K562 (cell line): ENCODE results near the gene SLC22A3. TPM values are rescaled to one million over a fixed set of nuclear protein-coding genes. Genes with fewer than 3 reads are reported as not detected.

Experiments used
- ATAC-seq: fragments of 200-7000 bp; cut with Tn5 transposase; 3 replicates; pipeline ENCODE4 v1.9.1; 2020; ENCODE audit warnings: moderate library complexity
- BruUV-seq: library from RNA; stranded (reverse); fragments of 400-500 nt; replicated peaks from 2 replicates; lab custom pipeline; 2021; lab: Mats Ljungman, UMichigan
- CTCF ChIA-PET: fragments of 300-600 bp; formaldehyde crosslinking; extraction: SDS; loops from one replicate; lab custom pipeline; 2021; ENCODE audit warnings: low intra/inter-chr PET ratio; lab: Yijun Ruan, JAX
- POLR2A ChIA-PET: fragments of 300-600, 350-650 bp; sonication (Branson Sonifier 250); formaldehyde crosslinking; extraction: SDS; loops from one replicate; lab custom pipeline; 2021; ENCODE audit warnings: antibody characterized with exemption, inconsistent platforms; lab: Yijun Ruan, JAX
- DNase-seq, 4 experiments: peaks; one replicate each; pipeline versions ENCODE4 v3.0.0 to v3.0.0-alpha.2; 2011 to 2018; ENCODE audit warnings: low spot score in 3 of 4, mixed read lengths in 3 of 4; ENCODE audit errors: extremely low read depth in 1 of 4
- FAIRE-seq: peaks from 2 replicates; lab custom pipeline; 2011; peaks lifted over from hg19 to GRCh38; lab: Jason Lieb, UNC
- H2AFZ ChIP-seq: 2 replicates; pipeline ENCODE4 v1.6.0; 2011; ENCODE audit warnings: low read depth, low read length, control low read depth, inconsistent platforms
- H3K27ac ChIP-seq: fragments of 200-600 bp; 3 replicates; pipeline ENCODE4 v1.8.0; 2011; ENCODE audit warnings: low read depth, mild to moderate bottlenecking, control low read depth, inconsistent platforms, low read length, moderate library complexity, mixed read lengths; ENCODE audit errors: extremely low read depth
- H3K27me3 ChIP-seq, 2 experiments: fragments of 300-600 bp in 1 of 2; 2 replicates in 1 of 2; 3 replicates in 1 of 2; pipeline versions ENCODE4 v1.6.0 to v1.8.0; 2011; ENCODE audit warnings: inconsistent platforms in 2 of 2, low read length in 2 of 2, mild to moderate bottlenecking in 1 of 2, mixed read lengths in 1 of 2, moderate library complexity in 1 of 2; ENCODE audit not compliant: control insufficient read depth in 2 of 2, insufficient read depth in 2 of 2
- H3K36me3 ChIP-seq: fragments of 300-600 bp; 3 replicates; pipeline ENCODE4 v1.8.0; 2011; ENCODE audit warnings: mild to moderate bottlenecking, low read length, inconsistent platforms; ENCODE audit not compliant: control insufficient read depth, insufficient read depth
- H3K4me1 ChIP-seq, 2 experiments: fragments of 200-600 bp in 1 of 2; replicated peaks in 1 of 2; 2 replicates in 1 of 2; 3 replicates in 1 of 2; pipeline versions ENCODE4 v1.5.1 to v1.8.0; 2011; ENCODE audit warnings: inconsistent platforms in 2 of 2, low read length in 2 of 2, mild to moderate bottlenecking in 1 of 2, mixed read lengths in 1 of 2, moderate library complexity in 1 of 2; ENCODE audit not compliant: control insufficient read depth in 2 of 2, insufficient read depth in 2 of 2
- H3K4me2 ChIP-seq: 2 replicates; pipeline ENCODE4 v1.6.1; 2011; ENCODE audit warnings: low read length, control low read depth, inconsistent platforms, mixed read lengths; ENCODE audit not compliant: insufficient read depth
- H3K4me3 ChIP-seq: fragments of 200-600 bp; sonication (generic), shearing (Covaris generic); 2 replicates; pipeline ENCODE4 v1.5.1; 2016; ENCODE audit warnings: control low read depth, inconsistent platforms
- H3K79me2 ChIP-seq: fragments of 200-600 bp; 3 replicates; pipeline ENCODE4 v1.8.0; 2011; ENCODE audit warnings: low read length, inconsistent platforms; ENCODE audit not compliant: control insufficient read depth, insufficient read depth
- H3K9ac ChIP-seq, 2 experiments: 2 replicates each; pipeline versions ENCODE4 v1.6.0 to v1.6.1; 2011; ENCODE audit warnings: low read depth in 2 of 2, low read length in 2 of 2, control low read depth in 1 of 2, inconsistent platforms in 1 of 2, mild to moderate bottlenecking in 1 of 2, mixed read lengths in 1 of 2; ENCODE audit not compliant: insufficient read depth in 1 of 2
- H3K9me1 ChIP-seq: one replicate; pipeline ENCODE4 v1.6.0; 2011; ENCODE audit warnings: inconsistent platforms, mild to moderate bottlenecking, low read length, moderate library complexity; ENCODE audit not compliant: control insufficient read depth, insufficient read depth
- H3K9me3 ChIP-seq: replicated peaks from 2 replicates; pipeline ENCODE4 v1.5.1; 2011; ENCODE audit warnings: low read depth, low read length, inconsistent platforms; ENCODE audit not compliant: control insufficient read depth, insufficient read depth
- H4K20me1 ChIP-seq: replicated peaks from 2 replicates; pipeline ENCODE4 v1.6.1; 2011; ENCODE audit warnings: low read length, inconsistent platforms, mixed read lengths; ENCODE audit not compliant: control insufficient read depth, insufficient read depth
- BCLAF1 ChIP-seq, 2 experiments: fragments of 450-650 bp in 1 of 2; IDR thresholded peaks; 2 replicates each; pipeline ENCODE4 v1.6.1; 2011 to 2017; ENCODE audit warnings: low read depth in 2 of 2, antibody characterized with exemption in 1 of 2, borderline replicate concordance in 1 of 2, low read length in 1 of 2, mild to moderate bottlenecking in 1 of 2, mixed read lengths in 1 of 2; ENCODE audit not compliant: control insufficient read depth in 1 of 2
- C11orf30 ChIP-seq: fragments of 450-650 bp; IDR thresholded peaks from 2 replicates; pipeline ENCODE4 v1.6.1; 2016; ENCODE audit warnings: low read depth, mild to moderate bottlenecking
- GATAD2A ChIP-seq: fragments of 450-650 bp; IDR thresholded peaks from 2 replicates; pipeline ENCODE4 v1.6.1; 2017
- GTF2A2 ChIP-seq: IDR thresholded peaks from 2 replicates; pipeline ENCODE4 v1.6.1; 2016; ENCODE audit warnings: mild to moderate bottlenecking, missing genetic modification characterization, missing compliant biosample characterization
- HDAC2 ChIP-seq: fragments of 450-650 bp; IDR thresholded peaks from 2 replicates; pipeline ENCODE4 v1.6.1; 2016; ENCODE audit warnings: mild to moderate bottlenecking
- RAD51 ChIP-seq: fragments of 450-650 bp; IDR thresholded peaks from 2 replicates; pipeline ENCODE4 v1.7.1; 2016; ENCODE audit warnings: low read depth, mild to moderate bottlenecking, borderline replicate concordance
- SMARCE1 ChIP-seq: fragments of 450-650 bp; IDR thresholded peaks from 2 replicates; pipeline ENCODE4 v1.7.1; 2016; ENCODE audit warnings: mild to moderate bottlenecking
- SNRNP70 ChIP-seq: fragments of 200-400 bp; formaldehyde crosslinking; optimal IDR thresholded peaks from 2 replicates; pipeline ENCODE3; 2017; ENCODE audit warnings: low read depth, low read length
- SPI1 ChIP-seq: IDR thresholded peaks from 2 replicates; pipeline ENCODE4 v1.6.1; 2011; ENCODE audit warnings: low read depth, low read length, control low read depth, borderline replicate concordance
- USF2 ChIP-seq: sonication (generic); formaldehyde crosslinking; IDR thresholded peaks from 2 replicates; pipeline ENCODE4 v1.5.0; 2020; ENCODE audit warnings: missing genetic modification reagents
- ZNF175 ChIP-seq: fragments of 200-800 bp; sonication (Bioruptor generic); IDR thresholded peaks from 2 replicates; pipeline ENCODE4 v1.6.1; 2016; ENCODE audit warnings: low read depth, mild to moderate bottlenecking, missing genetic modification characterization, missing compliant biosample characterization
- WGBS: fragments of 100-300 bp; shearing (Covaris generic); methylation state at CpG from one replicate; pipeline ENCODE4 v1.1.6; 2016; ENCODE audit warnings: low coverage, mixed read lengths; ENCODE audit not compliant: insufficient coverage; ENCODE audit errors: missing lambda C conversion rate; 5-methylcytosine and 5-hydroxymethylcytosine counted together
- in situ Hi-C: fragments of 300-500 bp; cut with MboI; formaldehyde crosslinking; loops from 4 replicates; pipeline ENCODE4 v1.15.0; 2018; ENCODE audit warnings: inconsistent platforms, mixed read lengths
- intact Hi-C: fragments of 100-400 bp; cut with micrococcal nuclease; formaldehyde crosslinking; loops from 2 replicates; pipeline ENCODE4 v1.14.2; 2022
- polyA plus RNA-seq, 8 experiments: library from polyadenylated mRNA; depleted of rRNA in 4 of 8; stranded (reverse) in 5 of 8; unstranded in 3 of 8; fragments of >200 nt; fragmentation: Nextera tagmentation in 2 of 8; fragmentation: Illumina TruSeq in 1 of 8; extraction: Ambion mirVana in 2 of 8; extraction: Trizol in 1 of 8; gene quantifications; 2 replicates each; pipeline versions ENCODE4 v1.2.1 to v1.2.3, GENCODE V29; 2011 to 2014; ENCODE audit warnings: inconsistent platforms in 1 of 8, missing spikeins in 1 of 8
- total RNA-seq, 7 experiments: library from RNA; depleted of rRNA in 6 of 7; stranded (reverse); fragments of >200 nt in 6 of 7; fragmentation: Illumina TruSeq in 2 of 7; extraction: Trizol in 2 of 7; gene quantifications; 2 replicates each; pipeline versions ENCODE4 v1.2.1 to v1.2.3, GENCODE V29; 2011 to 2021; ENCODE audit warnings: low replicate concordance in 1 of 7
- TF ChIP-seq, protein P1 (sequence below): sonication (generic); formaldehyde crosslinking; IDR thresholded peaks from 2 replicates; pipeline ENCODE4 v1.8.0; 2023; ENCODE audit warnings: mild to moderate bottlenecking, missing genetic modification reagents

The SLC22A3 gene
- total and polyA plus RNA-seq, 9 of the 15 experiments (the other 6 are each of a cell fraction or from before 2014, with no cell fraction given) = not detected

- TF ChIP-seq C11orf30 = no peak
Observed at GRCh38 chr6:160319246-160319645, 28.9 kb upstream of the SLC22A3 start (continued).

GRCh38 chr6:160321729-160322505 is 26.3 kb upstream of the SLC22A3 start:
- intact Hi-C loops = no loop called here
- CTCF ChIA-PET = no interaction called here
- 0% methylated on average over 5 of the region's 5 CpGs for WGBS
- no peak for TF ChIP-seq GTF2A2
- no peak for TF ChIP-seq SMARCE1
- TF ChIP-seq SPI1 = no peak
- peak; percentile 46; the same call in 1 of the 2 replicates for TF ChIP-seq RAD51
- peak; percentile 64 for TF ChIP-seq USF2 (CRISPR knock-in tag)
- TF ChIP-seq HDAC2 = no peak
- no peak for TF ChIP-seq SNRNP70
- TF ChIP-seq, protein P1, sequence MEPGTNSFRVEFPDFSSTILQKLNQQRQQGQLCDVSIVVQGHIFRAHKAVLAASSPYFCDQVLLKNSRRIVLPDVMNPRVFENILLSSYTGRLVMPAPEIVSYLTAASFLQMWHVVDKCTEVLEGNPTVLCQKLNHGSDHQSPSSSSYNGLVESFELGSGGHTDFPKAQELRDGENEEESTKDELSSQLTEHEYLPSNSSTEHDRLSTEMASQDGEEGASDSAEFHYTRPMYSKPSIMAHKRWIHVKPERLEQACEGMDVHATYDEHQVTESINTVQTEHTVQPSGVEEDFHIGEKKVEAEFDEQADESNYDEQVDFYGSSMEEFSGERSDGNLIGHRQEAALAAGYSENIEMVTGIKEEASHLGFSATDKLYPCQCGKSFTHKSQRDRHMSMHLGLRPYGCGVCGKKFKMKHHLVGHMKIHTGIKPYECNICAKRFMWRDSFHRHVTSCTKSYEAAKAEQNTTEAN (CRISPR knock-in tag) = no peak
- TF ChIP-seq BCLAF1 (IDR thresholded peaks at IDR 0.05; ENCODE audit: borderline replicate concordance in 1 of 2, control insufficient read depth in 1 of 2, low read depth in 2 of 2, low read length in 1 of 2) = no peak
- TF ChIP-seq ZNF175 (CRISPR knock-in tag) = peak; percentile 52; the same call in 1 of the 2 replicates
- no peak for TF ChIP-seq GATAD2A
- no peaks in the 10 kb centered on the region for H3K9me3 ChIP-seq
- no peak overlapping the region for H3K9ac ChIP-seq
- DNase-seq = no peak
- POLR2A ChIA-PET = interaction anchor here (0.6 to 0.9 kb wide), 2 partner anchors 33 to 44 kb away, joined by 3 read pairs; no protein-coding TSS in a partner anchor
- BruUV-seq = no TSS peak
- H3K36me3 ChIP-seq = no peaks in the 10 kb centered on the region
- H3K4me2 ChIP-seq = no peak overlapping the region
- FAIRE-seq = no peak
- in situ Hi-C loops = no loop called here
- no peaks in the 10 kb centered on the region for H3K79me2 ChIP-seq
- no peak for ATAC-seq
- H3K4me1 ChIP-seq = no peaks in the 10 kb centered on the region
- no peaks in the 10 kb centered on the region for H4K20me1 ChIP-seq
- no peak overlapping the region for H3K4me3 ChIP-seq
- no peak overlapping the region for H3K27ac ChIP-seq
- H3K27me3 ChIP-seq = peaks cover 0 to 7% of the 10 kb centered on the region in 2 experiments; a peak in 1 of 5 replicates
- no peak overlapping the region for H2AFZ ChIP-seq
- H3K9me1 ChIP-seq = no peaks in the 10 kb centered on the region
